GM21723 (cell line): ENCODE results near the gene CD38.
A peak's percentile ranks its signal among the peaks of the same experiment; 100 is the strongest.
"Not testable (repeated sequence)": the region's sequence is repeated elsewhere in the genome, so short reads cannot be mapped to it uniquely, and the experiment has no call there.

Source experiments
- ATAC-seq: cut with Tn5 transposase; IDR thresholded peaks from one replicate; pipeline ENCODE4 v1.9.1; 2021; ENCODE audit warnings: mild to moderate bottlenecking, moderate library complexity; ENCODE audit not compliant: unreplicated experiment

The CD38 gene

DNA sequence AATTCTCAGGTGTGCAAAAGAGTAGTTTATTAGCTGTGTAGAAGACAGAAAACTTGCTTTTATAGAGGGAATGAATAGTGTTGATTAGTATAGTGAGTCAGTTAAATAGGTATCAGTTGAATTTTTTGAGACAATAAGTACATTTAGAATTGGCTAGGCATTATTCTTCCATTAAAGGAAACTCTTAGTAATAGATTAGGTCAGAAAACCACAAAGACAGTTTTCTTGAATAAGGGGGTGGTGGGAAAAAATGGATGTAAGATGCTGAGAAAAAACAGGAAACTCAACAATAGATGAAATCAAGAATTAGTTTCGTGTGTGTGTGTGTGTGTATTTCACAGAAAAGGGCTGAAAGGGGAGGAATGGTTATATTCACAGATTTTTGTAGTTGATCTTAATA is 16.8 kb downstream of the CD38 start:
- ATAC-seq: no peak

DNA sequence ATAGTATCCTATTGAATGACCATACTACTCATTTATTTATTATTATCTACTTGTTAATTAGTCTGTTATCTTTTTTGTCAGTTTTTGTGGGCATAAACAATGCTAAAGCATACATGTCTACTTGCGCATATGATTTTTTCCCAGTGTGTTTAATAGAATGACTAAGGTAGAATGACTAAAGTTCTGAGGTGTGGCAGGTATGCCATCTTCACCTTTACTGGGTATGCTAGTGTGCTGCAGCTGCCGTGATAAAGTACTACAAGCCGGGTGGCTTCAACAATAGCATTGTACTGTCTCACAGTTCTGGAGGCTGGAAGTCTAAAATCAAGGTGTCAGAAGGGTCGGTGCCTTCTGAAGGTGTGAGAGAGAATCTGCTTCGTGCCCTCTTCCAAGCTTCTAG is 19.2 kb downstream of the CD38 start:
- no peak for ATAC-seq

DNA sequence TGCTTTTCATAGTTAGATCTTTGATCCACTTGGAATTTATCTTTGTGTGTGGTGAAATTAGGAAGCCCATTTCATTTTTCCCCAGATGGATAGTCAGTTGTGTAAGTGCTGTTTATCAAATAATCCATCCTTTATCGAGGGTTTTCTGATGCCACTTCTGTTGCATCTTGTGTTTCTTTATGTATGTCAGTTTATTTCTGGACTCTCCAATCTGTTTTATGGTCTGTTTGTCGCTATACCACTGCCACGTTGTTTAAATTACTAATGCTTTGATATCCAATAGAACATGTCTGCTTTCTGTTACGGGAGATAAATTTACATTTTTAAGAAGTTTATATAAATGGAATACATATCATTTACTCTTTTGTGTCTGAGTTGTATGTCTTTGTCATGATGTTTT is 21.0 kb downstream of the CD38 start:
- ATAC-seq: no peak

- no peak for ATAC-seq
Measured at GRCh38 chr4:15799701-15800100, 21.6 kb downstream of the CD38 start.

GRCh38 chr4:15802497-15802896 is 24.4 kb downstream of the CD38 start:
- ATAC-seq: not testable (repeated sequence)

DNA sequence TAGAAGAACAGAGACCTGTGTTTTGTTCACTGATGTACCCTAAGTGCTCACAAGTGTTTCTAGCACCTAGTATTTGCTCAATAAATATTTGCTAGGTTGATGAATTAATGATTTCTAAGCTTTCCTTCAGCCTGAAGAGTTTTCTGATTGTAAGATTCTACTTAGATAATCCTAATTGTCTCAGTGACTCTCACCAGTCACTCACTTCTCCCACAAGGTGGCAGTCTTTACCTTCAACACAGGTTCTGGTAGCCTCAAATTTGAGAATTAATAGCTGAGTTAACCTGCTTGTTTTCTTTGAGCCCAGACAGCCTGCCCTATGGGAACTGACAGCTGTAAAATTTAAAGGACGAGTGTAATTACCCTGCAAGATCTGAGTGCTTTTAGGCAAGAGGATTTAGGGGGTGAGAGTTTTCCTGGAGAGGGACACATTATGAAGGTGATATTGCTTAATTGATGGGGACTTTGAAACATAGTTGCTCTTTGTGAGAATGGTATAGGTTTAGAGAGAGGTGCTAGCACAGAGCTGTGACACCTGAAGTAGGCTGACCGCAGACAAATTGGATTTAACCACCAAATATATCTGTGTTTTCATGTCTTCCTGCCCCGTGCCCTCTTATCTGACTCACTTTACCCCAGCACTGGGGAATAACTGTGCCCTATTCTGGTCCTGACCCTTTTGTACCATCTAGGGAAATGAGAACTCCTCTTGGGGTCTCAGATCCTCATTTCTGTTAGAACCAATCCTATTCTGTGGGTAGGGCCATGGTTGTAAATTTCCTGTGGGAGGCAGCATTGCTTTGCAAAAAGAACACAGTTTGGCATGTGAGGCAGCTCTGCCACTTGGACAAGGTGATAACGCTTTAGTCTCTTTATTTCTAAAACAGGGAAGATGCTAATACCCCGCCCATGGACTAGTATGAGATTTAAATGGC is 27.7 kb downstream of the CD38 start:
- ATAC-seq: peak; percentile 48

DNA sequence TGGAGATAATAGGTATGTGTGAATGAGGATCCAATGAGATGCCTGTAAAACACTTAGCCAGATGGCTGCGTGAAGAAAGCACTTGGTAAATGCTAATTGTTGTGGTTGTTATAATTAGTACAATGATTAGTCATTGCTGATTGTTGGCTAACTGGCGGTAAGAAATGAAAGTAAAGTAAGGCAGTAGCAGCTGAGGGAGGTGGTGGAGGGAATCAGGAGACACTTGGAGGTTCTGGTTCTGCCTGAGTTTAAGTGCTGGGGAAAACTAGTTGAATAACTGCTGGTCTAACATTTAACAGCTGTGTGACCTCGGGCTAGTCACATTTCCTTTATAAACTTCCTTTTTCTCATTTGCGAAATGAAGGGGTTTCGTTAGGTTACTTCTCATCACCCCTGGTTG is 30.9 kb downstream of the CD38 start:
- ATAC-seq: peak; percentile 73

DNA sequence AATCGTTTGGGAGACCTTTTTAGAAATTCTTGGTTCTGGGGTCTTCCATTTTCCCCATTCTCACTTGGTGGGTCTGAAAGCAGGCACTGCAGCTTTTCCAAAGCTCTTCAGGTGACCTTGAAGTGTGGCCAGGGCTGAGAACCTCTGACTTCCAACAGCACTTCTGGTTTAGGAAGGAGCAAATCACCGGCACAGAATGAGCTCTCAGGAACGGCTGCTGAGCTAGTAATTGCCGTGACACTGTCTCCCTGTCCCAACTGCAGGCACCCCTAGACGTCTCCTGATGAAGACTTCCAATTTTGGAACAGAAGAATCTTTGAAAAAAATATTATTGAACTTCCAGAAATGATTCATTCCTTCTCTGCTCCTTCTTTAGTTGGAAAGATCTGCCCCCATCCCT is 31.3 kb downstream of the CD38 start:
- ATAC-seq: peak; percentile 15

- ATAC-seq: no peak
Measured at GRCh38 chr4:15811703-15812337, 33.7 kb downstream of the CD38 start.

DNA sequence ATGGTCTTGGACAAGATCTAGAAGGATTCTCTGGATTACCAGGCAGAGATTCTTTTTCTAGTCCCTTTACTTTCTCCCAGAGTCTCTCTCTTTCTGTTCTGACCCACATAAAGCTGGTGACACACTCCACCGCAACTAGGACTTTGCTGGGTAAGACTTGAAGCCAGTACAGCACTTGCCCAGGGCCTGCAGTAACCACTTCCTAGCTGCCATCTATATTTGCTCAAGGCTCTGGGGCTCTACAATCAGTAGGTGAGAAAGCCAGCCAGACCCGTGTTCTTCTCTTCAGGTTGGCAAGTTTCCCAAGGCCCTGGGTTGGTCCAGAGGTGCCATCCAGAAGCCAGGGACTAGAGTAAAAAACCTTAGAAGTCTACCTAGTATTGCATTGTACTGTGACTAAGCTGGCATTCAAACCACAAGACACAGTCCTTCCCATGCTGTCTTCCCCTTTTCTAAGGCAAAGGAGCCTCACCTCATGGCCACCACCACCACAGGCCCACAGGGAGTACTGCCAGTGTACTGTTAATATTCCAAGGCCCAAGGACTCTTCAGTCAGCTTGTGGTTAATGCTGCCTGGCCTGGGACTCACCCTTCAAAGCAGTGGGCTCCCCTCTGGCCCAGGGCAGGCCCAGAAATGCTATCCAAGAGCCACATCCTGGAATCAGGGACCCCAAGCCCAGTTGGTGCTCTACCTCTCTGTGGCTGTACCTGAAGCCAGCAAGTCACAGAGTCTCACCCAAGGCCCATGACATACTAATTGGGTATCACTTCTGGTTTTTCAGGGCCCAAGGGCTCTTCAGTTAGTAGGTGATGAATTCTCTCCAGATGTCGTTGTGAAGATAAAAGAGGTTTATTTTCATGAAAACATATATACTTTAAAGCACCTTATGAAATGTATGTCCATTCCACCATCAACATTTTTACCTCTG is 54.7 kb downstream of the CD38 start:
- peak; percentile 52 for ATAC-seq

GRCh38 chr4:15833801-15834200 is 55.7 kb downstream of the CD38 start:
- no peak for ATAC-seq

- ATAC-seq: no peak
Measured at GRCh38 chr4:15836362-15836761, 58.2 kb downstream of the CD38 start.

DNA sequence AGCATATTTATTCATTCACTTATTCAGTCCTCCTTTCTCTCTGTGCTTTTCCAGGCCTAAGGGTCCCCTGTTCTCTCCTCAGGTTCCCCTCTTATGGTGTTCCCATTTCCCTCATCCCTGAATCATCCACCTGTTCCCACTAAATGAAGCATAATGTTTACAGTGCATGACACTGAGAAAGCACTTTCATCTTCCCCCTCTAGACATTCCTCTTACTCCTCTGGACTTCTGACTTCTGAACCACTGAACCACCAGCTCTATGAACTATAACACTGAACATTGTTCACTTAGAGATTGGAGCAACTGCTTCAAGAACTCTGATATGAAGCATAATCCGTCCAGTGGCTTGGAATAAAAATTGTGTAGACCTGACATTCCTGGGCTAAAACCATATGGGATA is 59.5 kb downstream of the CD38 start:
- no peak for ATAC-seq

DNA sequence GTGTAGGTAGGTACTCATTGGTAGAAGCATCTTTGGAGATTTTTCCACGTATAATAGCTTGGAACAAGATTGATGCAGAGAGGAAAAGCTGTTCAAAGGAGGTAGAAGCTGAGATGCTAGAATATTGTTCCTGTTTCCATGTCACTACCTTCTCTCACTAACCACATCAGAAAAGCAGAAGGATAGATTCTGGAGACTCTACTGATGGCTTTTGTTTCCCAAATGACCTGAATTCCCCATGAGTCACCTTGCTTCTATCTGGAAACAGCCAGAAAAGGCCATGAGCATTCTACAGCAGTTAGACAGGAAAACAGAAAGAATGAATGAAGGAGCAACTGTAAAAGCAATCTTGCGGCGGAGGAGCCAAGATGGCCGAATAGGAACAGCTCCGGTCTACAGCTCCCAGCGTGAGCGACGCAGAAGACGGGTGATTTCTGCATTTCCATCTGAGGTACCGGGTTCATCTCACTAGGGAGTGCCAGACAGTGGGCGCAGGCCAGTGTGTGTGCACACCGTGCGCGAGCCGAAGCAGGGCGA is 63.1 kb downstream of the CD38 start:
- not testable (repeated sequence) for ATAC-seq

DNA sequence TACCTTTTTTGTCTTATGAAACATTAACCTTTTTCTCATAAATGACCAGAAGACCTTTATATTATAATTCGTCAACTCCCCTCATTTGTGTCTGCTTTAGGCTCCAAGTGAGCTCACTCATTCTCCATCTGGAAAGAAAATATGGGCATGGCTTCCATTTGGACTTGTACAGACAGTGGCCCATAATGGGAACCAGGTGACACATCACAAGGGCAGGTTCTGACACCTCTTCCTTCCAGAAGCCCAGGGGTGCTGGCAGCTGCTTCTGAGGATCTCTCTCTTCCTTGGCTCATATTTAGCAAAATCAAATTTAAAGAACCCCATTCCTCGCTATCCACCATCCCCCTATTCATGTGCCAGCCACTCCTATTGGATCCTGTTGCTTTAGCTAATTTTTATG is 69.6 kb downstream of the CD38 start:
- no peak for ATAC-seq

DNA sequence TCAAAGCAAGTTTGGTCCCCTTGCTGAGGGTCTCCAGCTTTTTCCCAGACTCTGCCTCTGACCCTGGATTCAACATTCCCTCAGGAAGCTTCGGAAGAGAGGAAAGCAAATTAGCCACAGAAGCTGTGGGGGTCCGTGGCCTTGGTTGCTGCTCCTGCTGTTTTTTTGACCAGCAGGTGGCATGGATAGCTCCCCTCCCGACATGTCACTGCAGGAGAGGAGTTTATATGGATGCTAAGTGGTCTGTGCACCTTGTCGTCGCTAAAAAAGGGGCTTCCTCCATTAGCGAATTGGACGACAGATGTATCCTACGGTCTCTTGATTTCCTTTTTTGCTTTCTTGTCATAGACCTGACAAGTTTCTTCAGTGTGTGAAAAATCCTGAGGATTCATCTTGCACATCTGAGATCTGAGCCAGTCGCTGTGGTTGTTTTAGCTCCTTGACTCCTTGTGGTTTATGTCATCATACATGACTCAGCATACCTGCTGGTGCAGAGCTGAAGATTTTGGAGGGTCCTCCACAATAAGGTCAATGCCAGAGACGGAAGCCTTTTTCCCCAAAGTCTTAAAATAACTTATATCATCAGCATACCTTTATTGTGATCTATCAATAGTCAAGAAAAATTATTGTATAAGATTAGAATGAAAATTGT is 70.2 kb downstream of the CD38 start:
- no peak for ATAC-seq

DNA sequence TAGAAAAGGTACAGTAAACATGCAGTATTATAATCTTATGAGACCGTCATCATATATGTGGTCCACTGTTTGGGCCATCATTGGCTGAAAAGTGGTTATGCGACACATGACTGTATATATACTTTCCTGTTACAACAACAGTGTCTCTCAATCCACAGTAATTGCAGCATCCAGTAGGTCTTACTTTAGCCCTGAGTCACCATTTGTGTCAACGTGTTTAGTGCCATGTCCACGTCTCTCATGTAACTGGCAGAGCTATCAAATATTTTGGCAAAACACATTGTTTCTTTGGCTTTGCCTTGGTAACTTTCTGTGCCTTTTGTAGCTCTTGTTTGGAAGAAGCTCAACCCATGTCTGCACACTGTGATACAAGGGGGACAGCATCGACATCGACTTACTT is 73.8 kb downstream of the CD38 start:
- ATAC-seq: no peak

- no peak for ATAC-seq
Measured at GRCh38 chr4:15852524-15852923, 74.4 kb downstream of the CD38 start.

DNA sequence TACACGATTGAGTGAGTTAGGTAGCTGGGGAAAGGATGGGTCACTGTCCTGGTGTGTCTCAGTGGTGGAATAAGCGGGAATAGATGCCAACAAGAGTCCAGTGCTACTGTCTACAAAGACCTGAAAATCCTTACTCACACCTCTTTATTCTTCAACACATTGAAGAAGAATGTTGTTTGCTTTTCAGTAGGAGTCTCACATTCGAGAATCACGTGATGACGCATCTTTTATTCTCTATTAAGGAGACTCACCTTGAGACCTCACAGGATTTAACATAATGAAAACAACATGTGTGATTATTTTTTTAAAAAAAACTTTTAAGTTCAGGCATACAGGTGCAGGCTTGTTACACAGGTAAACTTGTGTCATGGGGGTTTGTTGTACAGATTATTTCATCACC is 75.2 kb downstream of the CD38 start:
- ATAC-seq: no peak

GRCh38 chr4:15855804-15856475 is 77.8 kb downstream of the CD38 start:
- ATAC-seq: no peak
